ENCODE data around the gene IER5.
"Not testable (repeated sequence)": the region's sequence is repeated elsewhere in the genome, so short reads cannot be mapped to it uniquely, and the experiment has no call there.

Gene IER5

DNA sequence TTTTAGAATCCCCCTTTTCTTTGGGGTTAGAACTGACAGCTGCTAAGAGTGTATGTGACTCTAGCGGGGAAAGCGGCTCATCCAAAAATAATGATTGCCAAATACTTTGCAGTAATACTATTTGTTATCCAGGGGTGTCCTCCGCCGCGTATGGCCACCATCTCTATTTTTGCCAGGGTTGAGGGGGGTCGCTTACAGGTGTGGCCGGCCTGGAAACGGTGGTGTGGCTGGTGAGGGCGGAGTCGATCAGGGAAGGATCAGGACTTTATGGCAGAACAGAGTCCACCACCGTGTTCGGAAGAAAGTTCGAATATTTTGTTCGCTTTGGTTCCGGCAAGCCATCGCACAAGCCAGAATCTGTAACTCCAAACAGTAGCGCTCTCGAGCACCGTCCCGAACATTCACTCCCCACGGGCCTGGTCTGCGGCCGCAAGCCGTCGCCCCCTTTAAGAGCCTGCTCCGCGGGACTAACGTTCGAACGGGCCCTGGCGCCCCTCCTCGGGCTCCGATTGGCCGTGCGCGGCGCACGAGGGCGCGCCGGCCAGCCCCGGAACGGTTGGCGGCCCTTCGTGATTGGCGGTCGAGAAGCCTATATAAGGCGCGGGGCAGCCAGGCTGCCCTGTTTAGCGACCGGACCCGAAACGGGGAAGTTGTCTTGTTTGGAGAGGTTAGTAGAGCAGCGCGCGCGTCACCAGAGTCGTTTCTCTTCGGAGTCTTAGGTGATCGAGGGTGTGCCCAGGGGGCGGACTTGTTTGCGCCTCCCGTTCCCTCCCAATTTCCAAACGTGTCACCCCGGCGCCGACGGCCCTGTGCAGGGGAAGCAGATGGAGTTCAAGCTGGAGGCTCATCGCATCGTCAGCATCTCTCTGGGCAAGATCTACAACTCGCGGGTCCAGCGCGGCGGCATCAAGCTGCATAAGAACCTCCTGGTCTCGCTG, at the start of gene IER5:
IER5 (plus strand) TSS at position 622 of the 938 bp plus-strand sequence; CDS start at position 825, 203 bp downstream.
- DNase-seq = peak; percentile 98

DNA sequence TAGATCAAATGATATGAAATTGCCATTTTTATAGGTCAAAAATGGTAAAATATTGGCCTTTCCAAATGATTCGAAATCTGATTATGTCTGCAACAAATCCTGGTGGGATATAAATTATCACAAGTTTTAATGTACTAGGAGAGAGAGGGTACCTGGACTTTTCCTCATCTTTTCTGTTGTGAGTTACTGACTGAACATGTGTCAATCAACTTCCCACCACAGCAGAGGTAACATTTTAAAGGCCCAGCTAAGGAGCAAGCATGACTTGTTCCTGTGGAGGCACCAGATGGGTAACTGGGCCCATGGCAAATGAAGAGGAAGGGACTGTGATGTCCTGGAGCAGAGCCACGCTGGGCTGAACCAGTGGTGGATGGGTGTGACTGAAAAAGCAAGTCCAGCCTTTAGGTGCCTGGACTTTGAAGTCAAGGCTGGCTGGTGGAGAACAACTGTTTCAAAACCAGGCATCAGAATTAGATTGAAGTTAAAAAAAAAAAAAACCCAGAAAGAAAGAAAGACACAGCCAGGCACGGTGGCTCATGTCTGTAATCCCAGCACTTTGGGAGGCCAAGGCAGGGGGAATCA, 48.1 kb upstream of the IER5 start:
- no peak for DNase-seq

DNA sequence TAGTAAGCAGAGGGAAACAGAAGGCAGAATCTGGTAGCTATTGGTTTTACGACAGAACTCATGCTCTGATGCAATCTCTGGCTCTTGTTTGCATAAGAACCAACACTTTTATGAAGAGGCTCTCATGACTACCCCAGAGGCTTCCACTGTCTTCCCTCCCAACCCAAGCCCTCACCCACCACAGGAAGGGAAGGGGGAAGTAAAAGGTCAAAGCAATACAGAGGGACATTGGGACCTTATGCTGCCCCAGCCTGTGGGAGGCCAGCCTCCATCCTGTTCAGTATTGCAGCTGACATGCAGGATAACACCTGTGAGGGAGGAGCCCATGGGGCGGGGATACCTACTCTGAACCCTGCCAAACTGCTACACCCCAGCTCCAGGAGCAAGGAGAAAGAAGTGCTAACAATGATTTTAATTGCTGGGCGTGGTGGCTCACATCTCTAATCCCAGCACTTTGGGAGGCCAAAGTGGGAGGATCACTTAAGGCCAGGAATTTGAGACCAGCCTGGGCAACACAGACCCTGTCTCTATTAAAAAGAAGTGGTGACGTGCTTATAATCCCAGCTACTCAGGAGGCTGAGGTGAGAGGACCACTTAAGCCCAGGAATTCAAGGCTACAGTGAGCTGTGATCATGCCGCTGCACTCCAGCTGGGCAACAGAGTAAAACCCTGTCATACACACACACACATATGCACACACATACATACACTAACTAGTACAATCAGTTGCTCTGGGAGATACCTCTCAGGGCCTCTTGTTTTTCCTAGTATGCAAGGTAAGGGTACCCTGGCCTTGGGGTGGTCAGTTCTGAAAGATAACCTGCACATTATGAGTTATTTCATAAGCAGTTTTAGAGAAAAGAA, 45.2 kb upstream of the IER5 start:
- DNase-seq = no peak

DNA sequence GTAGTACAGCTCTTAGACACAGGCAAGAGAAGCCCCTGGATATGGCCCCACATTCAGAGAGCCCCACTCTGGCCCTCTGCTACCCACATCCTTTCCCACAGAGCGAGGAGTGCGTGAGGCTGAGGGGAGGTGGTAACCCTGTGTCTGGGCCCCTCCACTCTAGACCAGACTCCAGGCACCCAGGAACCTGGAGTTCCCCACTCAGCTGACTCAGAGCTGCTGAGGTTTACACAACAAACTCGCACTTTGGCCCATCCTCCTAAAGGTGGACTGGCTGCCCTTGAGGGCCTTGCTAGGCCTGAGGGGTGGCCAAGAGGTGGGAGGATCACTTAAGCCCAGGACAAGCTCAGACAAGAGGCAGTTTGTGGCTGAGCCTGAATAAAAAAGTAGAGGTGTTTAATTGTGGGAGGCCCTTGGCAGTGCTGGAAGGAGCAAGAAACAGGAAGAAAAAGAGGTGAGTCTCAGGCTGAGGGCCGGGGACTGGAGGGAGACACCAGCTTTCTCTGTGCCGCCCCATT, 44.0 kb upstream of the IER5 start:
- peak; percentile 30 for DNase-seq

DNA sequence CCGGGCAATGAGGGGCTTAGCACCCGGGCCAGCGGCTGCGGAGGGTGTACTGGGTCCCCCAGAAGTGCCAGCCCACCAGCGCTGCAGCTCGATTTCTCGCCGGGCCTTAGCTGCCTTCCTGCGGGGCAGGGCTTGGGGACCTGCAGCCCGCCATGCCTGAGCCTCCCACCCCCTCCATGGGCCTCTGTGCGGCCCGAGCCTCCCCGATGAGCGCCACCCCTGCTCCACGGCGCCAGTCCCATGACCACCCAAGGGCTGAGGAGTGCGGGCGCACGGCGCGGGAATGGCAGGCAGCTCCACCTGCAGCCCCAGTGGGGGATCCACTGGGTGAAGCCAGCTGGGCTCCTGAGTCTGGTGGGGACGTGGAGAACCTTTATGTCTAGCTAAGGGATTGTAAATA, 42.6 kb upstream of the IER5 start:
- not testable (repeated sequence) for DNase-seq

DNA sequence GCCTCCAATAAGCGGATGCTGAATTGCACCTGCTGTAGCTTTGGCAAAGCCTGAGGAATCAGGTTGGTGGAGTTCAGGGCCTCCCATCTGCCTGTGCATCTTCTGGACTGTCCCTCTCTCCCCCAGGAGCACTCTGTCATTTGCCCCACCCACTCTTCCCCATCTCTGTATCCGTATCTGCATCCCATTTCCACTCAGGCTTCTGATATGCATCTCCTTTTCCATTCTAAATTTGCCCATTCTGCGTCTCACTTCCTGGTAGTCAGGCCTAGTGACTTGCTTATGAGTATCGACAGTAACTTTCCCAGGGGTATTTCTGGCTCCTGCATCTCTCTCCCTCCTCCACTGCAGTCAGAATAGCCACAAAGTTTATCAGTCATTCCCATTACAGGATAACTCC, 39.1 kb upstream of the IER5 start:
- DNase-seq = no peak

DNA sequence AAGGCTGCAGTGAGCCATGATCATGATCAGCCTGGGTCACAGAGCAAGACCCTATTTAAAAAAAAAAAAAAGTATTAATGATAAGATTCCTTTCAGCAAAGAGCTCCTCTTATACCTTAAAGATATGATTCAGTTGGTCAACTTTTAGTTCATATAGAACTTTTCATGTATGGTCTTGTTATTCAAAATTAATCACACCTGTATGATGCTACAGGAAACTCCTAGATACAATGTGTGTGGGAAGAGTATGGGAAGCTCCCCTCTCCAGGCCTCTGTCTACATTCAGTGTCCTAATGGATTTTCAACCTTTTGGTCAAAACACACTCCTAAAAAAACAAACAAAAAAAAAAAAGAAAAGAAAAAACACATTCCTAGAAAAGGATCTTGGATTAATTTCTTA, 37.6 kb upstream of the IER5 start:
- no peak for DNase-seq

DNA sequence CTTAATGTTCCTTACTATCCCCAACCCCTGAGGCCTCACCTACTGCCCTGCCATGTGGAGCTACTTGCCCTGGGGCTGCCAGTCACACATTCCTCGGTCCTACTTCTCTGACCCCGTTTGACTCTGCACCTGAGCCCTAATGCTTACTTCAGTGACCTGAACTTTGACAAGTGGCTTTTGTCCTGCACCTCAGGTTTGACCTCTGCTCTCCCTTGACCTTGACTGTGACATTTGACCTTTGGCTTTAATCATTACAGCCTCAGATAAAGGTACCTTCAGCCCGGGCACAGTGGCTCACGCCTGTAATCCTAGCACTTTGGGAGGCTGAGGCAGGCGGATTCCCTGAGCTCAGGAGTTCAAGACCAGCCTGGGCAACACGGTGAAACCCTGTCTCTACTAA, 31.9 kb upstream of the IER5 start:
- DNase-seq = no peak

DNA sequence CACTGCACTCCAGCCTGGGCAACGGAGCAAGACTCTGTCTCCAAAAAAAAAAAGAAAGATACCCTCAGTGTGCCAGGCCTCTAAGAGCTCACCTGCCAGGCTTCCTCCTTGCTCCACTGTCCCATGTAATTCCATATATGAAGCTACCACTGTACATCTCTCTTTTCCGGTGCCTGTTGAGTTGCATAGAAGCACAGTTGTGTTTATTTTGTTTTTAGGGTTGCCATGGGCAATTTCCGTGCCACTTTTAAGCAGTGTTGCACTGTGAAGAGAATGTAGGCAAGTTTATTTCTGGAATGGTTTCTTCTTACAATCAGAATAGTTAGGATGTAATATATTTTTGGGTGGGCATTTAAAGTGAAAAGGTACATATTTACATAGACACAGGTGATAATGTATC, 31.4 kb upstream of the IER5 start:
- no peak for DNase-seq

DNA sequence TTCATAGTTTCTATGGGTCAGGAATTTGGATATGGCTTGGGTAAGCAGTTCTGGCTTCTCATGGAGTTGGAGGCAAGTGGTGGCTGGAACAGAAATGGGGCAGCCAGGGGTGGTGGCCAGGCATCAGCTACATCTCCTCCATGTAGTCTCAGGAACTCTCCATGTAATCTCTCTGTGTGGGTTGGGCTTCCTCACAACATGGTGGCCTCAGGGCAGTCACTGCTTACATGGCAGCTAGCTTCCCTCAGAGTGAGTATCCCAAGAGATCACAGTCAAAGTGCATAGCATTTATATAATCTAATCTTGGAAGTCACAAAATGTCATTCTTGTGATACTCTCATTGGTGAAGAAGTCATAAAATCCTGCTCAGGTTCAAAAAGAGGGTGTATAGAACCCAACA, 29.1 kb upstream of the IER5 start:
- DNase-seq = no peak

DNA sequence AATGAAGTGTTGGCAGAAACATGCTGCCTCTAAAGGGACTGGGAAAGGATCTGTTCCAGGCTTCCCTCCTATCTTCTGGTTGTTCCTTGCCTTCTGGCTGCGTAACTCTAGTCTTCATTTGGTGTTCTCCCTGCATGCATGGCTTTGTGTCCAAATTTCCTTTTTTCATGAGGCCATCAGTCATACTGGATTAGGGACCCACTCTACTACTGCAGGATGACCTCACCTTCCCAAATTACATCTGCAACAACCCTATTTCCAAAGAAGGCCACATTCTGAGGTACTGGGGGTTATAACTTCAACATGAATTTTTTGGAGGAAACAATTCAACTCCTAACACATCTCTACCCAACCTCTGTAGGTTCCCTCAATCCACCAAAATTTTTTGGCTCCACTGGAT, 28.4 kb upstream of the IER5 start:
- no peak for DNase-seq

DNA sequence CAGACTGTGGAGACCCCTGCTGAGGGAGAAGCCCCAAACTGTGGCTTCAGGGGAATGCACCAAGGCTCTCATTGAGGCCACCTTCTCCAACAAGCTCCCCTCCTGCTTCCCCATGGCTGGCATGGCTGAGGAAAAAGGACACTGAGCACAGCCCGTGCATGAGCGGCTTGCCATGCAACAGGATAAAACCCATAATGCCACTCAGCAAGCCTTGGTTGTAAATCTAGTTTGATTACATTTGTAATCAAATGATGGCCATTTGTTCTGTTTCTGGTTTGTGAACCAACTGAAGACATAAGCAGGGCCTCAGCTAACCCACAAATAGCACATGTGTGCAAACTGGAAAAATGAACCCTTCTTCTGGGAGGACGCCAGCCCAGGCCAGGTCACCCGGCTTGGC, 27.6 kb upstream of the IER5 start:
- not testable (repeated sequence) for DNase-seq

DNA sequence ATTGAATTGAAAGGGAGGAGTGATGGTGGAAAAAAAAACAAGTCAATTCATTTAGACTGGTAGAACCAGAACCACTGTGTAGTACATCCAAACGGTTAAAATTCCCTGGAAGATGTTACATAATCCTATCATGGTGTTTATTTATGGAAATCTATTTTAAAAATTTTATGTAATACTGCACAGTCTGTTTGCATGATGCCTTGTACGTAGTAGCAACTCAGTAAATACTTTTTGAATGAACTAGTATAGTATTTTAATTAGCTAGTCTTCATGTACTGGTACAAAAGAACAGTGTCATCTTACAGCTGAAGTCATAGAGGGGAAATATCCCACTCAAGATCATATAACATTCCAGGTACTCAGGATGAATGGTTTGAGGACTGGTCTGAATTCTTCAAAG, 27.0 kb upstream of the IER5 start:
- DNase-seq = no peak

DNA sequence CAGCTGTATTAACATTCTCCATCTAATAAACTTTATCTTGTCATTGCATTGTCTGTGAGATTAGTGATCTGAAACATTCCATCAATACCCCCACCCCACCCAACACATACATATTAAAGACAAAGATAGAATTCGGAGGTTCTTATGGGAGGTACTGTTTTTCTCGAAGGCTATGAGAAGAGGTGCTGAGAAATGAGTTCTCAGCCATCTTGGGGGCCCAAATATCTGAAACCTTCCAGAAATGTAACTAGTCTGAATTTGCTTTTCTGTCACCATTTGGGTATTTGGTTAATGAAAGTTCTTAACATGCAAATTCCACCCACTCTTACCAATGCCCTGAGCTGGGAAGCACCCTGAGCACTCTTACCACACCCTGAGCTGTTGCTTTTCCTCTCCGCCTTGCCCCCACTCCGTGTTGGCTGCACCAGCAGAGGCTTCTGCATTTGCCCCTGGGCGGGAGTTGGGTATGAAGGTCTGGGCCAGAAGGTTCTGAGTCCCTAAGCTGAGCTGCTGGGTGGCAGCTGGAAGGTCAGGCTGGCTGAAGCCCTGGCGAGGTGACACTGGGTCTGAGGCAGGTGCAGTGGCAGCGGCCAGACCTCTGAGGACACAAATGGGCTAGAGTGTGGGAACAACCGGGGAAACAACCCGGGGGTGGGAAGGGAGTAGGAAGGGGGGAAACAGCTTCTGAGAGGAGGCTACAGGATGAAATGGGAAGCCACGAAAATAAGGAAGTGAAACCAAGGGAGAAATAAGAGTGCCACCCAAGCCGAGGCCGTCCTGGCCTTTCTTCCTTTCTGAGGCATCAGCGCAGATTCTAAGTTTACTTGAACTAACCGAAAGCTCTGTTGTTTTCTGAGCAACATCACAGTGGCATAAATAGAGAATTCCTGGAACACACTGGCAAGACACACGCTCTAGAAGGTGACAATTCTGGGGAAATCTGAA, 26.3 kb upstream of the IER5 start:
- DNase-seq = peak; percentile 32

DNA sequence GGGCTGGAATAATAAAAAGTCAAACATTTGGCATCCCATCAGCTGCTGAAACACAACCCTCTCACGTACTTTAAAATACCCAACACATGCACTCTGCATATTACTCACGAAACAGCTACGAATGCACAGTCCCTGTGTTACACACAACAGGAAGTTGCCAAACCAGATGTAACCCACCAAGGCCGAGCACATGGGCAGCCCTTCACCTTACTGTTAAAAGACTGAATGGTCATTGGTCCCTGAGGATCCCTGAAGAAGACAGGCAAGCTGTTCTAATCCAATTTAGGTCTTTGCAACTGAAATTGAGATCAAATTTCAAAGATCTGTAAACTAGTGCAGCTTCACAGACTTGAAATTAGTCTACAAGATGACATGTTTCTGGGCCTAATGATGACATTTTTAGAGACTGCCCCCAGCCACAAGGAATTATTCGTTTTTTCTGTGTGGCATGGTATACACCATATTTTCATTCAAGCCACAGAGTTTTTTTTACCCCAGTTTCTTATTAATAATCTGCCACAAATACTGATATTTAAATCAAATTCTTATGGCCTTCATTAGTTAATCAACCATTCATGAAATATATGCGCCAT, 25.6 kb upstream of the IER5 start:
- peak; percentile 29 for DNase-seq

DNA sequence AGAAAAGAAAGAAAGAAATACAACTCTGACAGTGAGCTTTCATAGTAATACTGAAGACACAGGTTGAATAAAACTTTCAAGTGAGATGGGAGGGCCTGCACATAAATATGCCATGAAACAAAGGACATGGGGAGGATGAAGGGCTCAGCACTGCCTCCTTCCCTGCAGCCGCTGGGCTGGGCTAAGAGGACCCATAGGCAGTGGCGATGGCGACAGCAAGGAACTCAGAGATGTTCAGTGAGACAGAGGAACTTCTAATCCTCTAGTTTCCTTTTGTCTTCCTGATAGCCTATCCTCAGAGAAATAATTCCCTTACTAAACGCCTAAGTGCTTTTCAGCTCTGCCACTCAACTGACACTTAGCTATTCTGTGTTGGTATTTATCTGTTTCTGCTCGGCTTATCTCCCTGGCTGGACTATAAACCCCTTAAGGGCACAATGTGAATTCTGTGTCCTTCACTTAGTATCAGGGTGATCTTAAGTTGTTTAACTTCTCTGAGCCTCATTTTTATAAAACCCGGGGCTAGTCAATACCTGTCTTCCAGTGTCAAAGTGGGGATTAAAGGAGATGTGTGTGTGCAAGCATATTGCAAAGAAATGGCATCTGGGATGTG, 24.4 kb upstream of the IER5 start:
- DNase-seq = no peak

DNA sequence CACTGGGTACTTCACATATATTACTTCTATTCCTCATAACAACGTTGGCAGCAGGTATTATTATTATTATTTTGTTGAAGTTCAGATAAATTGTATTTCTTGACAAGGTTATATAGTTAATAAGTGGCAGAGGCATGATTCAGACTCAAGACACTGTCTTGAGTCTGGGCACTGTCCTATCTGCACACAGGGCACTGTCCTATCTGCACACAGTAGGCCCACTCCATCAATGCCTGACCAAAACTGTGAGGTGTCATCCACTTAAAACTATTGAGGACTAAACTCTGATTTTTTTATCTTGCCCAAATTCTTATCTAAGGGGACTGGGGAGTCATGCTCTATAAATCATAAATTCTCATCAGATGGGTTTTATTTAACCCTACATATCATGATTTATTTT, 23.8 kb upstream of the IER5 start:
- DNase-seq = no peak

DNA sequence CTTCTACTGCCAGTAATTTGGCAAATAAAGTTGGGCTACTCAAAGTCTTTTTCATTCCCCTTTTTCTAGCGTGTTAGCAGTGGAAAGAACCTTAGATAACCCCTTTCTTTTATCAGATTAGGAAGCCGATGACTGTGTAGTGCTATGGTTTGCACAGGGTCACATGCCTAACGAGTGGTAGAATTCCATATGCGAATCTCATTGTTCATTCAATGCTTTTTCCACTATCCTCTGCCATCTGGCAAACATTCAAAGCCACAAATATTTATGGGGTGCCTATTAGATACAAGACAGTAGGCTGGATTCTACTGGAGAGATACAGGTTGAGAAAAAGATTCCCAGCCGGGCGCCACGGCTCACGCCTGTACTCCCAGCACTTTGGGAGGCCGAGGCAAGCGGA, 14.9 kb upstream of the IER5 start:
- DNase-seq = no peak

DNA sequence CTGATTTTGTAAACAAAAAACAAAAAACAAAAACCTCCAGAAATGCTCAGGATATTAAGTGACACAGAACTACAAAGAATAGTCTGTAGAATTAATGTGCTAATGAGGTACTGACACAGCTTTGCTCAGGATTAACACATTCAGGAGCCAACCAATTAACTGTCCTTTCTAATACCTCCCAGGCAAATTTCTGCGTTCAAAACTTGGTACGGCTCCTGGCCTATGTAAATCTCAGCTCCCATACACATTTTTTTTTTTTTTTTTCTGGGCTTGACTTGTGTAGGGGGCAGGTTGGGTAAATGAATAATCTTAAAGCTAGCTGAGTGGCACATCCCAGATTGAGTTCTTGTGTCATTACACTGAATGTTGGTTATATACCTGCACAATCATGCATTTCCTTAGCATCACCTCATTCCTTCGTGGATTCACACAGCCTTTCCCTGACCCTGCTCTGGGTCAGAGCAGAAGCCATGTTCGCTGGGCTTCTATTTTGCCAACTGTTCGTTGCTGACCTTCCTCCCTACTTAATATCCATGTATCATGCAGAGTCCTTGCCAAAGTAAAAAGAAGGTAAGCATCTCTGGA, 12.6 kb upstream of the IER5 start:
- no peak for DNase-seq

DNA sequence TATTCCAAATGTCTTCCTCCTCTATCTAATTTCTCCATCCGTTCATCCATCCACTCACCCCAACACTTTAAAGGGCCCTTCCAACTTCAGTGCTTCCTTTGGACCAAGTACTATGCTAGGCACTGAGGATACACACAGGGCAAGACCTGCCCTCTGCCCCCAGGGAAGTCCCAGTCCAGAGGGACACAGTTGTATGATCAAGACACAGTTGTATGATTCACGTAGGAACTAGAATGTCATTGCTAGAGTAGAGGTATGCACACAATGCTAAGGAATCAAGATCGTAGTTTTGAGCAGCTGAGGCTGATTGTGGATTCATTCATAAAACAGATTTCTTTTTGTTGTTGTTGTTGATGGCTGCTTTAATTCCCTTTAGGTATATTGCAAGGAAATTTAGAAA, 11.6 kb upstream of the IER5 start:
- no peak for DNase-seq

Data from CD4-positive, alpha-beta T cell treated with Interleukin-12 subunit alpha and Interleukin-12 subunit beta, for 1 hour (primary cell).